GM21737 (cell line): ENCODE data around the gene CES4A.
"Not testable (repeated sequence)": the region's sequence is repeated elsewhere in the genome, so short reads cannot be mapped to it uniquely, and the experiment has no call there.

Experiments
- ATAC-seq: cut with Tn5 transposase; IDR thresholded peaks from one replicate; pipeline ENCODE4 v1.9.1; 2021; ENCODE audit warnings: mild to moderate bottlenecking, moderate library complexity; ENCODE audit not compliant: unreplicated experiment

The CES4A gene

GRCh38 chr16:67041520-67041919 is 53.1 kb downstream of the CES4A start:
- not testable (repeated sequence) for ATAC-seq

GRCh38 chr16:67043420-67043819 is 55.0 kb downstream of the CES4A start:
- no peak for ATAC-seq

- no peak for ATAC-seq
These were observed 62.4 kb downstream of the CES4A start for GRCh38 chr16:67050796-67051195.

- ATAC-seq, result no peak
These were observed 64.0 kb downstream of the CES4A start for GRCh38 chr16:67052399-67052798.

DNA sequence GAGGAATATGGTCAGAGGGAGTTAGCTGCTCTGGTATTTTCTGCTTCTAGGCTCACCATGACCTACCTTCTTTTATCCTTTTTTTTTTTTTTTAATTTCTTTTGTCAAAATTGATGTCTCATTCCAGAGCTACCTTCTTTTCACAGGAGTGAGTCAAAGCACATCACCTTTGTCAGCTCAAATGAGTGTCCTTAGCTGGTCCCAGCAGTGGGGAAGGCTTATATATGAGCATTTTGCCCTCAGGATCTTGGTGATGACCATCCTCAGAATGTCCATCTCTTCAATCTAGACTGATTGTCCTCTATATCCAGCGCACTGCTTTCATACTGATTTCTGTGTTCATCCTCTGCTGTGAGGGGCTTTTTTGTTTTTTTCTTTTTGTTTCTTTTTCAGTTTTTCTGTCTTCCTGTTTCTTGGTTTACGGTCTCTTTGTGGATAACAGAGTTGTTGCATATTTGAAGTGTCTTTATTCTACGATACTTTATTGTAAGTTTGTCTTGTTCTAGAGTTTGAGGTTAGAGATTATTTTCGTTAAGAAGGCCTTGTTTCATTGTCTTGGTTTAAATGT is 65.5 kb downstream of the CES4A start:
- ATAC-seq, result no peak

DNA sequence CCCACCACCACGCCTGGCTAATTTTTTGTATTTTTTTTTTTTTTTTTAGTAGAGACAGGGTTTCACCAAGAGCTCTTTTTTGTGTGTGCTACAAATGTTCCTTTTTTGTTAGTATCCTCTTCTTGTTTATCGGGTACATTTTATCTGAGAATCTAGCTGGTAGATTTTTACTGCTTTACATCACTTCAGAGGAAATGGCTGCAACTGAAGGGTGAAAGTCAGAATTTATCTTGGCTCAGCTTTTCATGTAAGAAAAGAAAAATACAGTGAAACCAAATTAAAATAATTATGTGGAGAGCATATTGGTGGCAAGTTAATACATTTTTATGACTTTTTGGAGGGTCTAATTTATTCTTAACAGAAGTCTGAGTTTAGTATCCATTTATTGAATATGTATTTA is 66.5 kb downstream of the CES4A start:
- ATAC-seq, result no peak

DNA sequence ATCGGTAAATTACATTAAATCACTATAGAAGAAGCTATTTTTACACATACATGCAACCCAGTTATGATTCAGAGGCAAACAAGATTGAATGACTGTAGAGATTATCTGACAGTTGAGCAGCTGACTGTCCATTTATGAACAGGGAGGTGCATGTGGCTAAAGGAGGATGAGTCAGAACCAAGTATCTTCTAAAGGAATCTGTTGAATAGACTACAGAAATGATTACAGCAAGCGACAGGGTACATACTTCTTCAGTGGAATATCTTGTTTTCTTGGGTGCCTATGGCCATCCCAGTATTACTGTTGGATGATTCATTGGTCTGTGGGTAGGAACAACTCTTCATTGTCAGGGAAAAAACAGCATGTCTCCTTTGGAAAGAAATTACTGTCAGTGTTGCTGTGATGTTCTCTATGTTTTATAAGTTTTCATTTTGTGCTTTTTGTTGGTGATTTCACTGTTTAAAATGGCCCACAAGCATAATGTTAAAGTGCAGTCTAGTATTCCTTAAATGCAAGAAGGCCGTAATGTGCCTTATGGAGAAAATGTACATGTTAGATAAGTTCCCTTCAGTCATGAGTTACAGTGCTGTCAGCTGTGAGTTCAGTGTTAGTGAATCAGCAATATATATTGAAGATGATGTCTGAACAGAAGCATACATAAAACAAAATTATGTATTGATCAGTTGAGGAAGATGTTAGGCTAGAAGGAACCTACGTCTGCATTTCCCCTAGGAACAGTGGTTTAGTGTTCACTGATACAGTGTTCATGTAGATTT is 67.5 kb downstream of the CES4A start:
- no peak for ATAC-seq
